GM15510 (cell line): ENCODE results near the gene SLC25A38.
A peak's percentile ranks its signal among the peaks of the same experiment; 100 is the strongest.

Experiments used
- POLR2A ChIP-seq: IDR thresholded peaks from 3 replicates; pipeline ENCODE4 v1.6.1; 2011; ENCODE audit warnings: borderline replicate concordance; ENCODE audit not compliant: insufficient read length; ENCODE audit errors: extremely low read depth

The SLC25A38 gene

GRCh38 chr3:39372833-39373232, 10.3 kb upstream of the SLC25A38 start:
- TF ChIP-seq POLR2A: no peak

- no peak for TF ChIP-seq POLR2A
These were observed 6.1 kb upstream of the SLC25A38 start for GRCh38 chr3:39376959-39377634.

GRCh38 chr3:39378088-39378487, 5.1 kb upstream of the SLC25A38 start:
- no peak for TF ChIP-seq POLR2A

- no peak for TF ChIP-seq POLR2A
These were observed 4.0 kb upstream of the SLC25A38 start for GRCh38 chr3:39378957-39379777.

- no peak for TF ChIP-seq POLR2A
These were observed 3.4 kb upstream of the SLC25A38 start for GRCh38 chr3:39379778-39380155.

- no peak for TF ChIP-seq POLR2A
These were observed 1.7 kb upstream of the SLC25A38 start for GRCh38 chr3:39381432-39381831.

- TF ChIP-seq POLR2A: peak; percentile 75
These were observed 903 bp downstream of the SLC25A38 start for GRCh38 chr3:39383881-39384664.

- TF ChIP-seq POLR2A: no peak
These were observed 1.5 kb downstream of the SLC25A38 start for GRCh38 chr3:39384665-39385000.

GRCh38 chr3:39385456-39386090, 2.4 kb downstream of the SLC25A38 start:
- TF ChIP-seq POLR2A: no peak

- TF ChIP-seq POLR2A: no peak
These were observed 3.1 kb downstream of the SLC25A38 start for GRCh38 chr3:39386318-39386717.

- TF ChIP-seq POLR2A: no peak
These were observed 4.3 kb downstream of the SLC25A38 start for GRCh38 chr3:39387411-39387975.

- no peak for TF ChIP-seq POLR2A
These were observed 5.0 kb downstream of the SLC25A38 start for GRCh38 chr3:39388153-39388552.

- TF ChIP-seq POLR2A: no peak
These were observed 5.6 kb downstream of the SLC25A38 start for GRCh38 chr3:39388741-39389248.

GRCh38 chr3:39390181-39390580, 7.0 kb downstream of the SLC25A38 start:
- TF ChIP-seq POLR2A: no peak

GRCh38 chr3:39396690-39397089, 13.5 kb downstream of the SLC25A38 start:
- no peak for TF ChIP-seq POLR2A

- TF ChIP-seq POLR2A: no peak
These were observed 15.5 kb downstream of the SLC25A38 start for GRCh38 chr3:39398700-39399099.
